ENCODE results near the gene SLC25A38.
A peak's percentile ranks its signal among the peaks of the same experiment; 100 is the strongest.

SLC25A38 gene

GRCh38 chr3:39378088-39378487 is 5.1 kb upstream of the SLC25A38 start:
- no peak for DNase-seq

GRCh38 chr3:39378957-39379777 is 4.0 kb upstream of the SLC25A38 start:
- DNase-seq = no peak

GRCh38 chr3:39379778-39380155 is 3.4 kb upstream of the SLC25A38 start:
- no peak for DNase-seq

- DNase-seq = no peak
Measured at GRCh38 chr3:39381432-39381831, 1.7 kb upstream of the SLC25A38 start.

- no peak for DNase-seq
Measured at GRCh38 chr3:39383881-39384664, 903 bp downstream of the SLC25A38 start.

GRCh38 chr3:39384665-39385000 is 1.5 kb downstream of the SLC25A38 start:
- no peak for DNase-seq

- no peak for DNase-seq
Measured at GRCh38 chr3:39385456-39386090, 2.4 kb downstream of the SLC25A38 start.

GRCh38 chr3:39386318-39386717 is 3.1 kb downstream of the SLC25A38 start:
- DNase-seq = no peak

- DNase-seq = no peak
Measured at GRCh38 chr3:39387411-39387975, 4.3 kb downstream of the SLC25A38 start.

GRCh38 chr3:39388153-39388552 is 5.0 kb downstream of the SLC25A38 start:
- no peak for DNase-seq

- DNase-seq = no peak
Measured at GRCh38 chr3:39388741-39389248, 5.6 kb downstream of the SLC25A38 start.

GRCh38 chr3:39390181-39390580 is 7.0 kb downstream of the SLC25A38 start:
- no peak for DNase-seq

- no peak for DNase-seq
Measured at GRCh38 chr3:39396690-39397089, 13.5 kb downstream of the SLC25A38 start.

GRCh38 chr3:39398700-39399099 is 15.5 kb downstream of the SLC25A38 start:
- DNase-seq = no peak

- no peak for DNase-seq
Measured at GRCh38 chr3:39401983-39402382, 18.8 kb downstream of the SLC25A38 start.

GRCh38 chr3:39404943-39405686 is 21.9 kb downstream of the SLC25A38 start:
- no peak for DNase-seq

- no peak for DNase-seq
Measured at GRCh38 chr3:39405687-39406367, 22.7 kb downstream of the SLC25A38 start.

- peak; percentile 67 for DNase-seq
Measured at GRCh38 chr3:39406368-39407258, 23.4 kb downstream of the SLC25A38 start, which contains the start of gene RPSA. TSS of gene RPSA (plus strand) at chr3:39406720. CDS start at chr3:39407654, 934 bp downstream.

GRCh38 chr3:39407259-39407629 is 24.1 kb downstream of the SLC25A38 start:
- DNase-seq = no peak

GRCh38 chr3:39407773-39408492 is 24.8 kb downstream of the SLC25A38 start:
- no peak for DNase-seq

All from NCI-H524 treated with DMSO at 0.1 percent for 48 hours (cell line).